H9 (cell line): ENCODE results near the gene SKIL. TPM values are rescaled to one million over a fixed set of nuclear protein-coding genes. Genes with fewer than 3 reads are reported as not detected.

Source experiments
- DNase-seq: peaks from one replicate; pipeline ENCODE4 v3.0.0-alpha.2; 2017
- H2AFZ ChIP-seq: one replicate; pipeline ENCODE4 v1.6.1; 2013; ENCODE audit warnings: mild to moderate bottlenecking, low read length, control low read depth, moderate library complexity
- H2AK5ac ChIP-seq: 2 replicates; pipeline ENCODE4 v1.6.1; 2013; ENCODE audit warnings: low read length, control low read depth, mixed read lengths; ENCODE audit not compliant: insufficient read length
- H2BK120ac ChIP-seq: one replicate; pipeline ENCODE4 v1.6.1; 2013; ENCODE audit warnings: low read depth, mild to moderate bottlenecking, low read length, control low read depth, inconsistent platforms; ENCODE audit not compliant: poor library complexity, severe bottlenecking
- H2BK12ac ChIP-seq: 2 replicates; pipeline ENCODE4 v1.6.1; 2013; ENCODE audit warnings: low read length, control low read depth, mixed read lengths, low read depth; ENCODE audit not compliant: insufficient read length
- H2BK15ac ChIP-seq: 2 replicates; pipeline ENCODE4 v1.6.1; 2013; ENCODE audit warnings: low read depth, low read length, control low read depth
- H2BK20ac ChIP-seq: one replicate; pipeline ENCODE4 v1.6.1; 2013; ENCODE audit warnings: low read depth, mild to moderate bottlenecking, low read length, control low read depth, inconsistent platforms; ENCODE audit not compliant: poor library complexity, severe bottlenecking
- H2BK5ac ChIP-seq: 2 replicates; pipeline ENCODE4 v1.6.1; 2013; ENCODE audit warnings: low read length, control low read depth, mixed read lengths; ENCODE audit not compliant: insufficient read length
- H3K14ac ChIP-seq: 2 replicates; pipeline ENCODE4 v1.6.1; 2013; ENCODE audit warnings: low read length, control low read depth; ENCODE audit not compliant: insufficient read depth
- H3K18ac ChIP-seq: 2 replicates; pipeline ENCODE4 v1.6.1; 2013; ENCODE audit warnings: low read depth, mild to moderate bottlenecking, mixed read lengths, low read length, control low read depth; ENCODE audit not compliant: insufficient read length
- H3K23ac ChIP-seq: 2 replicates; pipeline ENCODE4 v1.6.1; 2013; ENCODE audit warnings: low read length, control low read depth, mixed read lengths, low read depth; ENCODE audit not compliant: insufficient read length
- H3K23me2 ChIP-seq: 2 replicates; pipeline ENCODE4 v1.6.1; 2013; ENCODE audit warnings: low read depth, mild to moderate bottlenecking, mixed read lengths, low read length, control low read depth; ENCODE audit not compliant: insufficient read length, poor library complexity, severe bottlenecking
- H3K27ac ChIP-seq: 2 replicates; pipeline ENCODE4 v1.5.1; 2013; ENCODE audit warnings: low read length, control low read depth, mixed read lengths, low read depth; ENCODE audit not compliant: insufficient read length
- H3K27me3 ChIP-seq: 2 replicates; pipeline ENCODE4 v1.6.1; 2013; ENCODE audit warnings: low read length, control low read depth, inconsistent platforms; ENCODE audit not compliant: insufficient read depth
- H3K4ac ChIP-seq: 2 replicates; pipeline ENCODE4 v1.6.1; 2013; ENCODE audit warnings: low read depth, mild to moderate bottlenecking, control low read depth, inconsistent platforms, low read length, moderate library complexity
- H3K4me1 ChIP-seq: 2 replicates; pipeline ENCODE4 v1.6.1; 2013; ENCODE audit warnings: low read length, control low read depth, inconsistent platforms; ENCODE audit not compliant: insufficient read depth
- H3K4me2 ChIP-seq: 2 replicates; pipeline ENCODE4 v1.6.1; 2013; ENCODE audit warnings: low read length, control low read depth, mixed read lengths; ENCODE audit not compliant: insufficient read length, insufficient read depth
- H3K56ac ChIP-seq: 2 replicates; pipeline ENCODE4 v1.6.1; 2013; ENCODE audit warnings: low read depth, mild to moderate bottlenecking, mixed read lengths, low read length, control low read depth; ENCODE audit not compliant: insufficient read length
- H3K79me1 ChIP-seq: 2 replicates; pipeline ENCODE4 v1.6.1; 2013; ENCODE audit warnings: low read depth, mild to moderate bottlenecking, moderate library complexity, low read length, control low read depth, inconsistent platforms; ENCODE audit not compliant: insufficient read depth, poor library complexity, severe bottlenecking
- H3K79me2 ChIP-seq: 2 replicates; pipeline ENCODE4 v1.6.1; 2013; ENCODE audit warnings: low read length, control low read depth, inconsistent platforms; ENCODE audit not compliant: insufficient read depth
- H3K9ac ChIP-seq: 2 replicates; pipeline ENCODE4 v1.6.1; 2013; ENCODE audit warnings: low read length, control low read depth, mixed read lengths; ENCODE audit not compliant: insufficient read length; ENCODE audit errors: extremely low read depth
- H3K9me3 ChIP-seq: one replicate; pipeline ENCODE4 v1.6.1; 2013; ENCODE audit warnings: low read depth, low read length, inconsistent platforms; ENCODE audit not compliant: control insufficient read depth
- H3T11ph ChIP-seq: one replicate; pipeline ENCODE4 v1.6.1; 2013; ENCODE audit warnings: mild to moderate bottlenecking, low read length, control low read depth, inconsistent platforms
- H4K20me1 ChIP-seq: one replicate; pipeline ENCODE4 v1.6.1; 2013; ENCODE audit not compliant: control insufficient read depth, insufficient read length, insufficient read depth
- H4K5ac ChIP-seq: 2 replicates; pipeline ENCODE4 v1.6.1; 2013; ENCODE audit warnings: low read depth, mild to moderate bottlenecking, mixed read lengths, low read length, control low read depth; ENCODE audit not compliant: insufficient read length
- H4K8ac ChIP-seq: replicated peaks from 2 replicates; pipeline ENCODE4 v1.6.1; 2013; ENCODE audit warnings: low read length, control low read depth, mixed read lengths, low read depth; ENCODE audit not compliant: insufficient read length
- H4K91ac ChIP-seq: 2 replicates; pipeline ENCODE4 v1.6.1; 2013; ENCODE audit warnings: low read depth, mild to moderate bottlenecking, moderate library complexity, mixed read lengths, low read length, control low read depth; ENCODE audit not compliant: insufficient read length
- H3K27ac Mint-ChIP-seq, 3 experiments: 2 replicates in 2 of 3; 3 replicates in 1 of 3; pipeline ENCODE4 v1.8.0; 2020 to 2021; ENCODE audit warnings: mixed read lengths in 3 of 3, mild to moderate bottlenecking in 1 of 3, moderate library complexity in 1 of 3
- H3K27me3 Mint-ChIP-seq: 2 replicates; pipeline ENCODE4 v1.8.0; 2021; ENCODE audit warnings: low read depth, mild to moderate bottlenecking, moderate library complexity, mixed read lengths
- H3K36me3 Mint-ChIP-seq, 3 experiments: 2 replicates in 2 of 3; 3 replicates in 1 of 3; pipeline ENCODE4 v1.8.0; 2020 to 2021; ENCODE audit warnings: low read depth in 3 of 3, mixed read lengths in 3 of 3; ENCODE audit not compliant: insufficient read depth in 1 of 3
- H3K4me1 Mint-ChIP-seq, 2 experiments: 2 replicates each; pipeline ENCODE4 v1.8.0; 2020; ENCODE audit warnings: mixed read lengths in 2 of 2
- H3K4me3 Mint-ChIP-seq, 2 experiments: 2 replicates in 1 of 2; 3 replicates in 1 of 2; pipeline ENCODE4 v1.8.0; 2020 to 2021; ENCODE audit warnings: mild to moderate bottlenecking in 2 of 2, mixed read lengths in 2 of 2, moderate library complexity in 1 of 2
- H3K9me3 Mint-ChIP-seq, 2 experiments: 2 replicates in 1 of 2; 3 replicates in 1 of 2; pipeline ENCODE4 v1.8.0; 2020; ENCODE audit warnings: mild to moderate bottlenecking in 2 of 2, mixed read lengths in 2 of 2, moderate library complexity in 1 of 2
- CTCF ChIP-seq: fragments of 200-600 bp; sonication (generic); conservative IDR thresholded peaks from 3 replicates; pipeline ENCODE4 v1.8.0; 2021; ENCODE audit warnings: antibody characterized with exemption, mild to moderate bottlenecking
- WGBS: extraction: QIAGEN DNeasy Blood & Tissue Kit; methylation state at CpG from one replicate; pipeline ENCODE4 v1.1.7; 2013; ENCODE audit warnings: missing lambda C conversion rate, low lambda C conversion rate, mixed read lengths; ENCODE audit not compliant: insufficient read length; ENCODE audit errors: extremely low coverage; 5-methylcytosine and 5-hydroxymethylcytosine counted together
- total RNA-seq: library from RNA; stranded (reverse); gene quantifications from 2 replicates; pipeline ENCODE4 v1.2.1, GENCODE V29; 2021

SKIL gene
- total RNA-seq, 1 experiment from 2014 or later, result 170 TPM

GRCh38 chr3:170437696-170438407 is 80.3 kb downstream of the SKIL start:
- H3K14ac ChIP-seq, result no peak overlapping the region; the same call in 1 of the 2 replicates
- no peak overlapping the region for H3K4me3 Mint-ChIP-seq
- no peaks in the 10 kb centered on the region for H3K9me3 ChIP-seq
- H3K4me2 ChIP-seq, result no peak overlapping the region
- no peaks in the 10 kb centered on the region for H3K23me2 ChIP-seq
- H3K79me2 ChIP-seq, result no peaks in the 10 kb centered on the region; the same call in 1 of the 2 replicates
- H4K20me1 ChIP-seq, result no peaks in the 10 kb centered on the region
- no peak overlapping the region for H3K27ac ChIP-seq
- H2BK20ac ChIP-seq, result no peak overlapping the region
- H3K18ac ChIP-seq, result no peak overlapping the region
- no peak overlapping the region for H2AFZ ChIP-seq
- H3K4me1 ChIP-seq, result peaks cover 3% of the 10 kb centered on the region; the same call in 1 of the 2 replicates
- no peak for TF ChIP-seq CTCF
- no peak overlapping the region for H3K4ac ChIP-seq
- no CpG with 5 or more reads among the region's 10 CpGs for WGBS
- H3K9me3 Mint-ChIP-seq, result no peaks in the 10 kb centered on the region
- H2AK5ac ChIP-seq, result no peak overlapping the region
- H3K27me3 Mint-ChIP-seq, result peaks cover 4% of the 10 kb centered on the region; the same call in 1 of the 2 replicates
- no peak overlapping the region for H3K9ac ChIP-seq
- H2BK12ac ChIP-seq, result no peak overlapping the region
- no peak overlapping the region for H2BK120ac ChIP-seq
- H3K27me3 ChIP-seq, result no peaks in the 10 kb centered on the region
- H4K5ac ChIP-seq, result no peak overlapping the region
- no peaks in the 10 kb centered on the region; a peak in 2 of 7 replicates for H3K36me3 Mint-ChIP-seq
- no peak overlapping the region for H3K27ac Mint-ChIP-seq
- no peak overlapping the region for H2BK15ac ChIP-seq
- no peak overlapping the region for H3K56ac ChIP-seq
- DNase-seq, result no peak
- H3K23ac ChIP-seq, result no peak overlapping the region
- peaks cover 9 to 13% of the 10 kb centered on the region in 2 experiments for H3K4me1 Mint-ChIP-seq
- no peak overlapping the region for H4K91ac ChIP-seq
- no peak overlapping the region for H3T11ph ChIP-seq
- no peak overlapping the region for H2BK5ac ChIP-seq
- no peak overlapping the region for H4K8ac ChIP-seq
- H3K79me1 ChIP-seq, result no peaks in the 10 kb centered on the region
